ENCODE measurements around the gene RPL34.

RPL34 gene

DNA sequence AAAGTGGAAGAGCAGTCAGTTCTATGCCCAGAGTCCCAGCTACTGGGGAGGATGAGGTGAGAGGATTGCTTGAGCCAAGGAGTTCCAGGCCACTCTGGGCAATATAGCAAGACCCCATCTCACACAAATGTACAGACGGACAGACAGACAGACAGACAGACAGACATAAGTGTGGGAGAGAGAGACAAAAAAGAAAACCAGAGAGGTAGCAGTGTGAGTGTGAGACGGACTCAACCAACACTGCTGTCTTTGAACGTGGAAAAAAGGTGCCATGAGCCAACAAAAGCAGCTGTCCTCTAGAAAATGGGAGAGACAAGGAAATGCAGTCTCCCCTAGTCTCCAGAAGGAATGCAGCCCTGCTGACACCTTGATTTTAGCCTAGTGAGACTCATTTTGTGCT lies 18.2 kb upstream of the RPL34 start:
- Histone ChIP-seq H4K20me1 (ENCODE audit: insufficient read depth, low read length, poor library complexity, severe bottlenecking) (no peaks in the 10 kb centered on the region), H3K79me2 (ENCODE audit: insufficient read depth, low read length) (no peaks in the 10 kb centered on the region), H3F3A (ENCODE audit: low read depth) (no peaks in the 10 kb centered on the region; the same call in 1 of the 2 replicates), H3K4me1 (ENCODE audit: insufficient read depth, low read length, poor library complexity, severe bottlenecking) (peaks cover 14% of the 10 kb centered on the region), H3K9me2 (replicated peaks; ENCODE audit: low read depth, low read length) (no peaks in the 10 kb centered on the region), H3K36me3 (ENCODE audit: insufficient read depth, low read length) (no peaks in the 10 kb centered on the region), H3K27me3 (ENCODE audit: insufficient read depth, low read length, poor library complexity, severe bottlenecking) (no peaks in the 10 kb centered on the region), H3K4me3 (ENCODE audit: low read length, poor library complexity, severe bottlenecking) (no peak overlapping the region), H3K9me3 (ENCODE audit: insufficient read depth, low read depth, low read length) (no peaks in the 10 kb centered on the region), H3K4me2 (ENCODE audit: low read depth, low read length, poor library complexity, severe bottlenecking) (no peak overlapping the region), H2AFZ (ENCODE audit: low read length) (no peak overlapping the region), H3K9ac (ENCODE audit: low read depth, low read length, poor library complexity, severe bottlenecking) (no peak overlapping the region)
- TF ChIP-seq, protein P1, sequence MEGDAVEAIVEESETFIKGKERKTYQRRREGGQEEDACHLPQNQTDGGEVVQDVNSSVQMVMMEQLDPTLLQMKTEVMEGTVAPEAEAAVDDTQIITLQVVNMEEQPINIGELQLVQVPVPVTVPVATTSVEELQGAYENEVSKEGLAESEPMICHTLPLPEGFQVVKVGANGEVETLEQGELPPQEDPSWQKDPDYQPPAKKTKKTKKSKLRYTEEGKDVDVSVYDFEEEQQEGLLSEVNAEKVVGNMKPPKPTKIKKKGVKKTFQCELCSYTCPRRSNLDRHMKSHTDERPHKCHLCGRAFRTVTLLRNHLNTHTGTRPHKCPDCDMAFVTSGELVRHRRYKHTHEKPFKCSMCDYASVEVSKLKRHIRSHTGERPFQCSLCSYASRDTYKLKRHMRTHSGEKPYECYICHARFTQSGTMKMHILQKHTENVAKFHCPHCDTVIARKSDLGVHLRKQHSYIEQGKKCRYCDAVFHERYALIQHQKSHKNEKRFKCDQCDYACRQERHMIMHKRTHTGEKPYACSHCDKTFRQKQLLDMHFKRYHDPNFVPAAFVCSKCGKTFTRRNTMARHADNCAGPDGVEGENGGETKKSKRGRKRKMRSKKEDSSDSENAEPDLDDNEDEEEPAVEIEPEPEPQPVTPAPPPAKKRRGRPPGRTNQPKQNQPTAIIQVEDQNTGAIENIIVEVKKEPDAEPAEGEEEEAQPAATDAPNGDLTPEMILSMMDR (conservative IDR thresholded peaks at IDR 0.05; ENCODE audit: low read length), result no peak
- TF ChIP-seq EZH2phosphoT487 (IDR thresholded peaks at IDR 0.05; ENCODE audit: borderline replicate concordance), result no peak

DNA sequence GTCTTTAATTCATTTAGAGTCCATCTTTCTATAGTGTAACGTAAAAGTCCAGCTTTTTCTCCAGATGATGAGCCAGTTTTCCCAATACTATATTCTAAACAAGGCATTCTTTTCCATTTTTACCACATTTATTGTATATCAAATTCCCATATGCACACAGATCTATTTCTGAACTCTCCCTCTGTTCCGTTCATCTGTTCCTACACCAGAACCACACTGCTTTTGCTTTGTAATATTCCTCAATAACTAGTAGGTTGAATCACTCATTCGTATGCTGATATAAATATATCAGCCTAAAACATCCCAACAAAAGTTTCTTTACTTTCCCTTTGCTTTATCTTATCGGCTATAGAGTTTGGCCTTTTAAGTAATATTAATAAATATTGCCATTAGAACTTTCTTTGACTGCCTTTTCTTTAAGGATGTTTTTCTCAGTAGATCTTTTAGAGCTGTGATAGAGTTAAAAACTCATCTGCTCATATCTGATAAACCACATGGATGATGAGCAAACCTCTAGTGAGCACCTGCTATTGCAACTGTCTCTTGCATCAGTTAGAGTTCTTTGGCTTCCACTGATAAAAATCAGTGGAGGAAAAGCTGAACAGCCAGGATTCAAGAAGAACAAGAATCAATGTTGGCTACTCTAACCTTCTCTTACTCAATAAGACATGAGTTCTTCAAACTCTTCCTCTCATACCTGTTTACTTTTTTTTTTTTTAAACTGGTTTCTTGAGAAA lies 13.1 kb upstream of the RPL34 start:
- no peaks in the 10 kb centered on the region for H3K27me3 ChIP-seq (ENCODE audit: insufficient read depth, low read length, poor library complexity, severe bottlenecking)
- no peaks in the 10 kb centered on the region for H3K79me2 ChIP-seq (ENCODE audit: insufficient read depth, low read length)
- H3K4me2 ChIP-seq (ENCODE audit: low read depth, low read length, poor library complexity, severe bottlenecking), result no peak overlapping the region
- no peaks in the 10 kb centered on the region; the same call in 1 of the 2 replicates for H3F3A ChIP-seq (ENCODE audit: low read depth)
- no peaks in the 10 kb centered on the region for H4K20me1 ChIP-seq (ENCODE audit: insufficient read depth, low read length, poor library complexity, severe bottlenecking)
- H3K9me3 ChIP-seq (ENCODE audit: insufficient read depth, low read depth, low read length), result no peaks in the 10 kb centered on the region
- no peaks in the 10 kb centered on the region for H3K36me3 ChIP-seq (ENCODE audit: insufficient read depth, low read length)
- H3K9me2 ChIP-seq (replicated peaks; ENCODE audit: low read depth, low read length), result no peaks in the 10 kb centered on the region
- H3K4me3 ChIP-seq (ENCODE audit: low read length, poor library complexity, severe bottlenecking), result no peak overlapping the region
- no peak overlapping the region for H2AFZ ChIP-seq (ENCODE audit: low read length)
- no peak overlapping the region for H3K9ac ChIP-seq (ENCODE audit: low read depth, low read length, poor library complexity, severe bottlenecking)
- H3K4me1 ChIP-seq (ENCODE audit: insufficient read depth, low read length, poor library complexity, severe bottlenecking), result peaks cover 3% of the 10 kb centered on the region
- TF ChIP-seq EZH2phosphoT487 (IDR thresholded peaks at IDR 0.05; ENCODE audit: borderline replicate concordance), result no peak
- TF ChIP-seq, protein P1 (conservative IDR thresholded peaks at IDR 0.05; ENCODE audit: low read length), result no peak

DNA sequence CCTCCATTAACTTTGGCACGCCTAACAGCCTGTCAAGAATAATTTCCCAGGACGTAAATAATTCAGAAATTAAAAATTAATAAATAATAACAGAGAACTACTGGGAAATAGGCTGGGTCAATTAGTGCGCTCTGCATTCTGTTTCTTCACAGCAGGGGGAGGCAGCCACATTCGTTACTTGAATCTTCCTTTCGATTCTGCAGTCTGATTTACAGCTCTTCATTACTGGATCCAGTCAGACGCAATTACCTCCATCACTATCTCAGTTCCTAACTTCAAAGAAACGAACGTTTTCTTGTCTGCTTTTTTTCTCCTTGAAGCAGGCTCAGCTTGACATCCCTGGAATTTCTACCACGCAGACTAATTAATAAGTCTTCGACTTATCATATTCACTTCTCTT lies 9.0 kb upstream of the RPL34 start:
- H3K4me1 ChIP-seq (ENCODE audit: insufficient read depth, low read length, poor library complexity, severe bottlenecking), result no peaks in the 10 kb centered on the region
- no peaks in the 10 kb centered on the region for H3K79me2 ChIP-seq (ENCODE audit: insufficient read depth, low read length)
- no peaks in the 10 kb centered on the region for H3K9me2 ChIP-seq (replicated peaks; ENCODE audit: low read depth, low read length)
- no peaks in the 10 kb centered on the region for H3K27me3 ChIP-seq (ENCODE audit: insufficient read depth, low read length, poor library complexity, severe bottlenecking)
- no peaks in the 10 kb centered on the region for H4K20me1 ChIP-seq (ENCODE audit: insufficient read depth, low read length, poor library complexity, severe bottlenecking)
- H3K4me3 ChIP-seq (ENCODE audit: low read length, poor library complexity, severe bottlenecking), result no peak overlapping the region
- H3K36me3 ChIP-seq (ENCODE audit: insufficient read depth, low read length), result no peaks in the 10 kb centered on the region
- H3K9me3 ChIP-seq (ENCODE audit: insufficient read depth, low read depth, low read length), result no peaks in the 10 kb centered on the region
- H2AFZ ChIP-seq (ENCODE audit: low read length), result no peak overlapping the region
- H3K4me2 ChIP-seq (ENCODE audit: low read depth, low read length, poor library complexity, severe bottlenecking), result no peak overlapping the region
- TF ChIP-seq EZH2phosphoT487 (IDR thresholded peaks at IDR 0.05; ENCODE audit: borderline replicate concordance), result no peak
- TF ChIP-seq, protein P1 (conservative IDR thresholded peaks at IDR 0.05; ENCODE audit: low read length), result no peak
- no peak overlapping the region for H3K9ac ChIP-seq (ENCODE audit: low read depth, low read length, poor library complexity, severe bottlenecking)
- H3F3A ChIP-seq (ENCODE audit: low read depth), result no peaks in the 10 kb centered on the region

Data from Loucy (cell line).